BJ (cell line): Measurements from ENCODE around the gene STX11. TPM values are rescaled to one million over a fixed set of nuclear protein-coding genes. Genes with fewer than 3 reads are reported as not detected.

ENCODE experiments used
- CTCF ChIA-PET: fragments of 350-600 bp; formaldehyde crosslinking; extraction: SDS; loops from one replicate; lab custom pipeline; 2021; ENCODE audit warnings: antibody characterized with exemption, inconsistent platforms; lab: Yijun Ruan, JAX
- POLR2A ChIA-PET: fragments of 300-600 bp; sonication (Branson Sonifier 250); formaldehyde crosslinking; extraction: SDS; loops from one replicate; lab custom pipeline; 2021; ENCODE audit warnings: antibody characterized with exemption; lab: Charles Lee
- DNase-seq: peaks from one replicate; pipeline ENCODE4 v3.0.0-alpha.2; 2011; ENCODE audit warnings: low read depth
- H3K27me3 ChIP-seq: 2 replicates; pipeline ENCODE4 v1.6.0; 2011; ENCODE audit warnings: low read length; ENCODE audit not compliant: control insufficient read depth, insufficient read depth
- H3K36me3 ChIP-seq: 2 replicates; pipeline ENCODE4 v1.5.1; 2011; ENCODE audit warnings: low read length; ENCODE audit not compliant: control insufficient read depth, insufficient read depth
- H3K4me3 ChIP-seq: 2 replicates; pipeline ENCODE4 v1.5.1; 2011; ENCODE audit warnings: low read depth, mild to moderate bottlenecking, control low read depth, low read length
- CTCF ChIP-seq: IDR thresholded peaks from 2 replicates; pipeline ENCODE4 v1.5.1; 2011; ENCODE audit warnings: low read depth, mild to moderate bottlenecking, control low read depth, inconsistent platforms, low read length, moderate library complexity; ENCODE audit not compliant: insufficient read depth
- polyA plus RNA-seq: library from polyadenylated mRNA; depleted of rRNA; stranded (reverse); fragments of >200 nt; gene quantifications from 2 replicates; pipeline ENCODE4 v1.2.3, GENCODE V29; 2011

STX11 gene
- polyA plus RNA-seq, 1 experiment, result 0.90 TPM

- H3K36me3 ChIP-seq, result no peaks in the 10 kb centered on the region
- no peak for TF ChIP-seq CTCF
- no peak for DNase-seq
- ChIA-PET POLR2A (no interaction called here), CTCF (no interaction called here)
- peaks cover 2% of the 10 kb centered on the region; the same call in 1 of the 2 replicates for H3K27me3 ChIP-seq
- no peak overlapping the region for H3K4me3 ChIP-seq
Measured at GRCh38 chr6:144189351-144189750, 39.0 kb downstream of the STX11 start.

- peaks cover 2% of the 10 kb centered on the region; the same call in 1 of the 2 replicates for H3K27me3 ChIP-seq
- no peak for TF ChIP-seq CTCF
- DNase-seq, result no peak
- ChIA-PET CTCF (no interaction called here), POLR2A (no interaction called here)
- no peak overlapping the region for H3K4me3 ChIP-seq
- no peaks in the 10 kb centered on the region for H3K36me3 ChIP-seq
Measured at GRCh38 chr6:144190080-144190479, 39.8 kb downstream of the STX11 start.

DNA sequence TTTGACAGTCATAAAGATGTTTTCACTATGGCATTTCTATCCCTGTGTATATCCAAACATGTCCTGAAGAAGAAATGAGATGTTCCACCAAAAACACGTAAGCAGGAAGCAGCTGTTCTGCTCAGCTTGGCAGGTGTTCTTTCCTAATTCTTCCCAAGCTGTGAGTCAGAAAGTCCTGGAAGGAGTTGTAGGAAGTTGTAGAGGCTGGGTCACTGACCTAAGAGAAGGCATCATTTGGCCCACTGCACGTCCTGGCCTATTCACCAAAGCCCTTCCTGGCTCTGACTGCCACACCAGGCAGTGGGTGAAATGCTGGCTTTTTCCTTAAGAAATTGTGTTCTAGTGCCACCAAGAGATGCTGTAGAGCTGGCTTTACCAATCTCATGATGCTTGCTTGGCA, 40.3 kb downstream of the STX11 start:
- ChIA-PET CTCF (interaction anchor here (0.6 kb wide), 1 partner anchor 292 kb away, joined by 3 read pairs; no protein-coding TSS in a partner anchor), POLR2A (no interaction called here)
- Histone ChIP-seq H3K27me3 (peaks cover 2% of the 10 kb centered on the region; the same call in 1 of the 2 replicates), H3K36me3 (no peaks in the 10 kb centered on the region), H3K4me3 (no peak overlapping the region)
- no peak for TF ChIP-seq CTCF
- DNase-seq, result no peak

- DNase-seq, result no peak
- Histone ChIP-seq H3K27me3 (peaks cover 2% of the 10 kb centered on the region; the same call in 1 of the 2 replicates), H3K4me3 (no peak overlapping the region), H3K36me3 (no peaks in the 10 kb centered on the region)
- POLR2A ChIA-PET, result no interaction called here
- CTCF ChIA-PET, result interaction anchor here (1.0 kb wide), 1 partner anchor 12 kb away, joined by 3 read pairs; no protein-coding TSS in a partner anchor
- no peak for TF ChIP-seq CTCF
Measured at GRCh38 chr6:144193181-144193580, 42.9 kb downstream of the STX11 start.

DNA sequence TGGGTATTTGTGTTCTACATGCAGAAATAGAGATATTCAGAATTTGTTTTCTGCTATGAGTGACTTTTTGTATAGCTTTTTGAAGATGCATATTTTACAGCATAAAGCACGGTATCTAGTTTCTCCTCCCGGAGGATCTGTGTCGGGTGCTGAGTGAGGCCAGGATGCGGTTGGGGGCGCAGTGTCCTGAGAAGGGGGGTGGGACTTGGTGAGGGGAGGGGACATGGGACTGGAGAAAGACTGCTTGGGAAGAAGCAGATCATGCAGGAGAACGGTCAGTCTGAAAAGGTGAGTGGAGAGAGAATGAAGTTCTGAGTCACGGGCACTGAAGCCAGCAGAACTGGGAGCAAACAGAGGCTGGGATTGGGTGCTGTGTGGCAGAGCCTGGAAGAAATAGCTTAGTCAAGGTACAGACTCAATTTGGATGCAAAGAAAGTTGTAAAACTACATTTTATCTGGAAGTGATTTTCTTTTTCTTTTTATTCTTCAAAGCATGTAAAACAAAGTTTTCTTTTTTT, 44.0 kb downstream of the STX11 start:
- POLR2A ChIA-PET, result no interaction called here
- TF ChIP-seq CTCF, result no peak
- peaks cover 2% of the 10 kb centered on the region; the same call in 1 of the 2 replicates for H3K27me3 ChIP-seq
- no peaks in the 10 kb centered on the region for H3K36me3 ChIP-seq
- CTCF ChIA-PET, result interaction anchor here (0.8 to 1.0 kb wide), 2 partner anchors 13 to 24 kb away, joined by 3 to 4 read pairs; no protein-coding TSS in a partner anchor
- no peak for DNase-seq
- H3K4me3 ChIP-seq, result no peak overlapping the region
